HG03442 (cell line): ENCODE results near the gene CADM2.

Source experiments
- ATAC-seq: cut with Tn5 transposase; IDR thresholded peaks from one replicate; pipeline ENCODE4 v1.9.1; 2021; ENCODE audit warnings: mild to moderate bottlenecking, moderate library complexity; ENCODE audit not compliant: unreplicated experiment

Gene CADM2

DNA sequence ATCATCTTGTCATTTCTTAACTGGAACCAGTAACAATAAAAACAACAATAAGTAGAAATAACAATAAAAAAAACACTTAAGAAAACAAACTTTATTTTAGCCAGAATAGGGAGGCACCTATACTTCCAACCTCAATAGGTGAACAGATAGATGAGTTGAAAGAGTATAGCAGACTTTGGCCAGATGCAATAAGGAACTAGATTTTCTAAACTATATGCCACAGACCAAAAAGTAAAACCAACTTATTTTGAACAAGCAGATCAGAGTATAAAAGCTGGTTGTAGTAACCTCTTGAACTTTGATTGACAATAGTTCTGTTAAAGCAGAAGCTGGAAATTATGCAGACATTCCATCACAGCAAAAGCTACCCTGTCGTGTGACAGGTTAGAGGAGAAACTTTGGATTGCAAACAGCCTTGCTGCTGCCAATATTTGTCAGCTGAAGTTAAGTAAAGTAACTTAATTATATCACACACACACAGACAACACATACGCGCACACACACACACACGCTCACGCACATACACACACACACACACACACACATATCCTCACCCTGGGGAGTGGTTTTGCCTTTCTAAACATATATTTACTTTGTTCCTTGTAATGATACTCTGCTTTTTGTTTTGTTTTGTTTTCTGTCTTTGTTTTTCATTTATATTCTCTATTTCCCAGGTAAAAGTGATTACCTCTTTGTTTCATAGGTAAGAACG lies 1128.5 kb downstream of the CADM2 start:
- ATAC-seq: no peak

DNA sequence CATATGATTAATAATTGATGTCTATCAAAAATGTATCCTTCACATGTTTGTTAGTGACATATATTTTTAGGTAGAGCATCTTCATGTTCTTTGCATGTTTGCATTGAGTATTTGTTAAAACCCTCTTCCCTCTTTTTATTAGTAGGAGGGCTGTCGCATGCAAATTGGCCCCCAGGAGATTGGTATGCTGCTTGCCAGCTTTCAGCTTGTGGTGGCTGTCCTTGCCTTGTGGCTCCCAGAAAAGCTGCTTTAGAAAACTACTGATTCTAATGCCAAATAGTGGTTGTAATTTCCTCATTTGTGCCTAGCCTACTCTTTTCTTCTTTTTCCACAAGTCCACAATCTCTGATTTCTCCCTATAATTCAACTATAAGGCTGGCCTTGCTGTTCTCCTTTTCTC lies 1145.4 kb downstream of the CADM2 start:
- no peak for ATAC-seq

DNA sequence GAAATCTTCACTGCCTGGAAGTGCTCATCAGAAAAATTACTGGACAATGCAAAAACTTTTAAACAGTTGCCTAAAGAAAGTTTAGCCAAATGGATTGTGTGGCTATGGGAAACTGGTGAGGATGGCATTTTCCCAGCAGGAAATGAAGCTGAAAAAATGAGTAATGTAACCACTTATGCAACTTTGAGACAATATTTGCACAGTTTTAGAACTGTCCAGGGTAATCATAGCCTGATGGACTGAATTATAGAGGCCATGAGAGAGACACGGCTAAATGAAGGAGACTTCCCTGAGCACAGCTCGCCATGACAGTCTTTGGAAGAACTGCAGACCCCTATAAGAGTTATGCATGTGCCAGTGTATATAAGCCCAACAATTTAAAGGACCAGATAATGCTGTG lies 1150.6 kb downstream of the CADM2 start:
- ATAC-seq: no peak
